Thoracic aorta (tissue), 2 donors: Measurements from ENCODE around the gene CREB1. TPM values are rescaled to one million over a fixed set of nuclear protein-coding genes. Genes with fewer than 3 reads are reported as not detected.

ENCODE experiments used
- ATAC-seq: fragments of 150-250 bp; one replicate; pipeline ENCODE4 v1.8.0; 2017; ENCODE audit warnings: low read depth; ENCODE audit not compliant: insufficient number of reproducible peaks, low FRiP score
- DNase-seq: peaks from one replicate; pipeline ENCODE4 v3.0.0-alpha.2; 2020; ENCODE audit warnings: low spot score
- H3K27ac ChIP-seq, 2 donors: fragments of 200-600 bp; sonication (generic); 1 replicate in 1 of 2; 2 replicates in 1 of 2; pipeline ENCODE4 v1.5.1; 2016; ENCODE audit warnings: mild to moderate bottlenecking in 2 of 2, moderate library complexity in 2 of 2
- H3K27me3 ChIP-seq: fragments of 200-600 bp; sonication (generic); replicated peaks from 2 replicates; pipeline ENCODE4 v1.6.0; 2016; ENCODE audit warnings: mild to moderate bottlenecking; ENCODE audit not compliant: insufficient read depth
- H3K36me3 ChIP-seq: fragments of 200-600 bp; sonication (generic); one replicate; pipeline ENCODE4 v1.5.1; 2016
- H3K4me1 ChIP-seq, 2 donors: fragments of 200-600 bp; sonication (generic); 1 replicate in 1 of 2; 2 replicates in 1 of 2; pipeline versions ENCODE4 v1.5.1 to v1.6.0; 2016; ENCODE audit warnings: low read depth in 2 of 2, mild to moderate bottlenecking in 1 of 2; ENCODE audit not compliant: control insufficient read depth in 1 of 2
- H3K4me3 ChIP-seq: fragments of 200-600 bp; sonication (generic); 2 replicates; pipeline ENCODE4 v1.5.1; 2016; ENCODE audit warnings: mild to moderate bottlenecking
- H3K9me3 ChIP-seq: fragments of 200-600 bp; sonication (generic); 2 replicates; pipeline ENCODE4 v1.5.1; 2016
- CTCF ChIP-seq: fragments of 200-600 bp; sonication (generic); IDR thresholded peaks from one replicate; pipeline ENCODE4 v1.5.1; 2019; ENCODE audit warnings: antibody characterized with exemption
- total RNA-seq, 2 donors: library from RNA; depleted of rRNA; stranded (reverse); fragments of >200 nt; gene quantifications; one replicate each; pipeline versions ENCODE4 v1.1.0 to v1.2.3, GENCODE V29; 2016

The CREB1 gene
- total RNA-seq, 2 donors from 2014 or later: 37.1 to 49.0 TPM

GRCh38 chr2:207594264-207594663, 64.5 kb downstream of the CREB1 start:
- TF ChIP-seq CTCF: no peak
- ATAC-seq (no peak), DNase-seq (no peak)
- Histone ChIP-seq H3K9me3 (peaks cover 6% of the 10 kb centered on the region), H3K27ac (no peak overlapping the region), H3K27me3 (no peaks in the 10 kb centered on the region), H3K4me3 (no peak overlapping the region), H3K36me3 (peaks cover 18% of the 10 kb centered on the region), H3K4me1 (no peaks in the 10 kb centered on the region)

GRCh38 chr2:207594731-207595130, 65.0 kb downstream of the CREB1 start:
- no peak for TF ChIP-seq CTCF
- Histone ChIP-seq H3K4me1 (no peaks in the 10 kb centered on the region), H3K4me3 (no peak overlapping the region), H3K27ac (no peak overlapping the region), H3K36me3 (peaks cover 18% of the 10 kb centered on the region), H3K27me3 (no peaks in the 10 kb centered on the region), H3K9me3 (peaks cover 6% of the 10 kb centered on the region)
- DNase-seq (no peak), ATAC-seq (no peak)

GRCh38 chr2:207599636-207600035, 69.9 kb downstream of the CREB1 start:
- Histone ChIP-seq H3K4me3 (no peak overlapping the region), H3K27me3 (no peaks in the 10 kb centered on the region), H3K36me3 (peaks cover 4% of the 10 kb centered on the region), H3K9me3 (no peaks in the 10 kb centered on the region), H3K27ac (no peak overlapping the region), H3K4me1 (no peaks in the 10 kb centered on the region)
- no peak for DNase-seq
- no peak for TF ChIP-seq CTCF
- no peak for ATAC-seq

GRCh38 chr2:207600231-207600630, 70.5 kb downstream of the CREB1 start:
- no peak overlapping the region for H3K27ac ChIP-seq
- peaks cover 4% of the 10 kb centered on the region for H3K36me3 ChIP-seq
- DNase-seq (no peak), ATAC-seq (no peak)
- H3K4me3 ChIP-seq: no peak overlapping the region
- no peaks in the 10 kb centered on the region for H3K4me1 ChIP-seq
- no peaks in the 10 kb centered on the region for H3K9me3 ChIP-seq
- no peak for TF ChIP-seq CTCF
- H3K27me3 ChIP-seq: no peaks in the 10 kb centered on the region

- DNase-seq: no peak
- Histone ChIP-seq H3K9me3 (no peaks in the 10 kb centered on the region), H3K36me3 (peaks cover 4% of the 10 kb centered on the region), H3K4me3 (no peak overlapping the region), H3K4me1 (no peaks in the 10 kb centered on the region), H3K27me3 (no peaks in the 10 kb centered on the region), H3K27ac (no peak overlapping the region)
- ATAC-seq: no peak
- no peak for TF ChIP-seq CTCF
These were observed 72.0 kb downstream of the CREB1 start for GRCh38 chr2:207601774-207602173.
